ENCODE data around the gene NFE2L3. TPM values are rescaled to one million over a fixed set of nuclear protein-coding genes. Genes with fewer than 3 reads are reported as not detected.
A peak's percentile ranks its signal among the peaks of the same experiment; 100 is the strongest.

NFE2L3 gene
- total and polyA plus RNA-seq, 9 of the 15 experiments (the other 6 are each of a cell fraction or from before 2014, with no cell fraction given) = 2.9 to 16.9 (median 12.4) TPM

DNA sequence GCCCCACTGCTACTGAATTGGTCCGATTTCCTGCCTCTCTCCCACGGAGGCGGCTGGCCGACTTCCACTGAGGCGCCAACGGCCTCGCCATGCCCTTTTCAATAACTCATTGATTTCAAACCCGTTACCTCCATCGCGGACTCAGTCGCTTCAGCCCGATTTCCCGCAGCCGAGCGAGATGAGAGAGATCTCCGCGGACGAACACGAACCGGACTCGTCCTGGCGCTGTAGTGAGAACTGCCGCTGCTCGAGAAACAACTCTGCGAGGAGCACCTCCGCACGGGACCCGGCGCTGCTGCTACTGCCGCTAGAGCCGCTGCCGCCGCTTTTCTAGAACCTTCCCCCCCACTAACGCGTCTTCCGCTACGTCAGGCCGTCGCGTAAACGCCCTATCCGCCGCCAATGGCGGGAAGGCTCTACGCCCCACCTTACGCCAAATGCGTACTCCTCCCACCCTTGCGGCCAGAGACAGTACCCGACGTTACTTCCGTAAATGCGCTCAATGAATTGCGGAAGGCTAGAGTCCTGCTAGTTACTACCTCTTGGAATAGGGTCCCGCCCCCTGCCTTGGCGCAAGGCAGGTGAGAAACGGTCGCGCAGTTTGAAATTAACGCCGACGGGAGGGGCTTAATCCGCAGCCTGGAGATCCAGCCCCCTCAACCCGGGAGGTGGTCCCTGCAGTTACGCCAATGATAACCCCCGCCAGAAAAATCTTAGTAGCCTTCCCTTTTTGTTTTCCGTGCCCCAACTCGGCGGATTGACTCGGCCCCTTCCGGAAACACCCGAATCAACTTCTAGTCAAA lies 48.6 kb downstream of the NFE2L3 start, which contains the start of gene HNRNPA2B1 (continued):
- TF ChIP-seq REST (IDR thresholded peaks at IDR 0.05; ENCODE audit: borderline replicate concordance) = no peak
- TF ChIP-seq REST (CRISPR knock-in tag; IDR thresholded peaks at IDR 0.05; ENCODE audit: low read depth) = no peak; the same call in 1 of the 2 replicates
- TF ChIP-seq NRF1 (conservative IDR thresholded peaks at IDR 0.05 in 1 of 2, IDR thresholded peaks at IDR 0.05 in 1 of 2) = peak; percentile 75 to 80
- 0 out of 2 replicates have a peak, but pooled peaks have one; percentile 7 for TF ChIP-seq HDAC2 (IDR thresholded peaks at IDR 0.05)
- 0 out of 2 replicates have a peak, but pooled peaks have one; percentile 59 for TF ChIP-seq FOXK1 (CRISPR knock-in tag; IDR thresholded peaks at IDR 0.05; ENCODE audit: borderline replicate concordance)
- TF ChIP-seq HNRNPH1 (optimal IDR thresholded peaks at IDR 0.05; ENCODE audit: low read depth, low read length) = peak; percentile 96
- no peak for TF ChIP-seq TCF7L2 (IDR thresholded peaks at IDR 0.05; ENCODE audit: low read depth, low read length)
- TF ChIP-seq, protein P1, sequence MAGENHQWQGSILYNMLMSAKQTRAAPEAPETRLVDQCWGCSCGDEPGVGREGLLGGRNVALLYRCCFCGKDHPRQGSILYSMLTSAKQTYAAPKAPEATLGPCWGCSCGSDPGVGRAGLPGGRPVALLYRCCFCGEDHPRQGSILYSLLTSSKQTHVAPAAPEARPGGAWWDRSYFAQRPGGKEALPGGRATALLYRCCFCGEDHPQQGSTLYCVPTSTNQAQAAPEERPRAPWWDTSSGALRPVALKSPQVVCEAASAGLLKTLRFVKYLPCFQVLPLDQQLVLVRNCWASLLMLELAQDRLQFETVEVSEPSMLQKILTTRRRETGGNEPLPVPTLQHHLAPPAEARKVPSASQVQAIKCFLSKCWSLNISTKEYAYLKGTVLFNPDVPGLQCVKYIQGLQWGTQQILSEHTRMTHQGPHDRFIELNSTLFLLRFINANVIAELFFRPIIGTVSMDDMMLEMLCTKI (IDR thresholded peaks at IDR 0.05; ENCODE audit: partially characterized antibody) = no peak
- TF ChIP-seq ZNF707 (CRISPR knock-in tag; conservative IDR thresholded peaks at IDR 0.05) = no peak
- TF ChIP-seq ZNF764 (CRISPR knock-in tag; IDR thresholded peaks at IDR 0.05; ENCODE audit: low read depth) = peak; percentile 49; the same call in 1 of the 2 replicates
- TF ChIP-seq ZMIZ1 (IDR thresholded peaks at IDR 0.05; ENCODE audit: low read depth in 2 of 2, low read length in 2 of 2) = peak in 1 of 2 experiments; percentile 90; a peak in 2 of 4 replicates
- TF ChIP-seq CBFA2T3 (IDR thresholded peaks at IDR 0.05) = peak; percentile 10; the same call in 1 of the 2 replicates
